SK-N-SH (cell line): ENCODE measurements around the gene MYH10. TPM values are rescaled to one million over a fixed set of nuclear protein-coding genes. Genes with fewer than 3 reads are reported as not detected.

Source experiments
- CTCF ChIA-PET: fragments of 300-600, 350-600 bp; formaldehyde crosslinking; extraction: SDS; loops from one replicate; lab custom pipeline; 2021; lab: Yijun Ruan, JAX
- POLR2A ChIA-PET: fragments of 350-600 bp; sonication (Branson Sonifier 250); formaldehyde crosslinking; extraction: SDS; loops from one replicate; lab custom pipeline; 2020; ENCODE audit warnings: antibody characterized with exemption, inconsistent platforms; lab: Yijun Ruan, JAX
- DNase-seq: peaks from one replicate; pipeline ENCODE4 v3.0.0; 2012
- H2AFZ ChIP-seq: fragments of 200-600 bp; sonication (generic); 2 replicates; pipeline ENCODE4 v1.8.1; 2016; ENCODE audit warnings: antibody characterized with exemption, mild to moderate bottlenecking, low read depth
- H3F3A ChIP-seq: fragments of 200-600 bp; sonication (generic); replicated peaks from 2 replicates; pipeline ENCODE3; 2016; ENCODE audit warnings: antibody characterized with exemption, mild to moderate bottlenecking; ENCODE audit not compliant: insufficient read depth
- H3K27ac ChIP-seq, 2 experiments: fragments of 200-500 bp in 1 of 2; fragments of 200-600 bp in 1 of 2; sonication (Bioruptor generic) in 1 of 2; sonication (generic), shearing (Covaris generic) in 1 of 2; 2 replicates each; pipeline versions ENCODE4 v1.5.1 to v1.6.1; 2014 to 2016; ENCODE audit warnings: low read depth in 2 of 2, inconsistent platforms in 1 of 2, low read length in 1 of 2, mild to moderate bottlenecking in 1 of 2, mixed read lengths in 1 of 2
- H3K27me3 ChIP-seq: fragments of 200-600 bp; sonication (generic), shearing (Covaris generic); 2 replicates; pipeline ENCODE4 v1.6.1; 2016; ENCODE audit warnings: mixed run types; ENCODE audit not compliant: insufficient read depth
- H3K36me3 ChIP-seq, 2 experiments: fragments of 200-500 bp in 1 of 2; fragments of 200-600 bp in 1 of 2; sonication (Bioruptor generic) in 1 of 2; sonication (generic) in 1 of 2; replicated peaks in 1 of 2; 2 replicates each; pipeline versions ENCODE3 to v1.5.1; 2014 to 2016; ENCODE audit warnings: low read length in 1 of 2, mild to moderate bottlenecking in 1 of 2; ENCODE audit not compliant: insufficient read depth in 2 of 2, control insufficient read depth in 1 of 2
- H3K4me1 ChIP-seq, 2 experiments: fragments of 200-500 bp in 1 of 2; fragments of 200-600 bp in 1 of 2; sonication (Bioruptor generic) in 1 of 2; sonication (generic), shearing (Covaris generic) in 1 of 2; 2 replicates each; pipeline versions ENCODE4 v1.5.1 to v1.6.1; 2014 to 2016; ENCODE audit warnings: low read depth in 1 of 2, low read length in 1 of 2, mixed run types in 1 of 2; ENCODE audit not compliant: insufficient read depth in 2 of 2, control insufficient read depth in 1 of 2
- H3K4me2 ChIP-seq: fragments of 200-600 bp; sonication (generic), shearing (Covaris generic); 2 replicates; pipeline ENCODE4 v1.6.1; 2017; ENCODE audit warnings: mixed run types
- H3K4me3 ChIP-seq, 2 experiments: fragments of 200-500 bp in 1 of 2; fragments of 200-600 bp in 1 of 2; sonication (Bioruptor generic) in 1 of 2; sonication (generic), shearing (Covaris generic) in 1 of 2; 2 replicates each; pipeline versions ENCODE4 v1.5.1 to v1.8.1; 2014 to 2016; ENCODE audit warnings: low read depth in 2 of 2, inconsistent platforms in 1 of 2, low read length in 1 of 2, mild to moderate bottlenecking in 1 of 2, mixed read lengths in 1 of 2, moderate library complexity in 1 of 2
- H3K79me2 ChIP-seq: fragments of 200-600 bp; sonication (generic); 2 replicates; pipeline ENCODE4 v1.8.1; 2017; ENCODE audit warnings: mild to moderate bottlenecking; ENCODE audit not compliant: insufficient read depth
- H3K9ac ChIP-seq: fragments of 200-600 bp; sonication (generic); 2 replicates; pipeline ENCODE4 v1.6.1; 2017; ENCODE audit warnings: mixed run types
- H3K9me2 ChIP-seq: fragments of 200-600 bp; sonication (generic); 2 replicates; pipeline ENCODE4 v1.6.1; 2017; ENCODE audit warnings: mixed run types
- H3K9me3 ChIP-seq: fragments of 200-600 bp; sonication (generic); 2 replicates; pipeline ENCODE4 v1.6.1; 2017; ENCODE audit warnings: mixed run types, mild to moderate bottlenecking, moderate library complexity
- H4K20me1 ChIP-seq: fragments of 200-600 bp; sonication (generic); 2 replicates; pipeline ENCODE4 v1.6.1; 2017; ENCODE audit warnings: mild to moderate bottlenecking, mixed run types; ENCODE audit not compliant: insufficient read depth
- CHD2 ChIP-seq: fragments of 150-350 bp; IDR thresholded peaks from 2 replicates; pipeline ENCODE4 v1.6.1; 2018; ENCODE audit warnings: low read length; ENCODE audit not compliant: partially characterized antibody
- ELF1 ChIP-seq: IDR thresholded peaks from 2 replicates; pipeline ENCODE4 v1.4.0; 2012
- FOXJ3 ChIP-seq: sonication (generic); formaldehyde crosslinking; IDR thresholded peaks from 2 replicates; pipeline ENCODE4 v1.5.1; 2020; ENCODE audit warnings: mild to moderate bottlenecking, missing genetic modification reagents
- GABPA ChIP-seq: IDR thresholded peaks from 2 replicates; pipeline ENCODE4 v1.4.0; 2012; ENCODE audit warnings: low read depth, mild to moderate bottlenecking
- JUND ChIP-seq: IDR thresholded peaks from 2 replicates; pipeline ENCODE4 v1.4.0; 2012
- NFIC ChIP-seq: IDR thresholded peaks from 2 replicates; pipeline ENCODE4 v1.4.0; 2012; ENCODE audit warnings: borderline replicate concordance
- NRF1 ChIP-seq: IDR thresholded peaks from 2 replicates; pipeline ENCODE4 v1.6.1; 2012; ENCODE audit warnings: low read depth, mild to moderate bottlenecking, low read length
- RAD21 ChIP-seq: IDR thresholded peaks from 2 replicates; pipeline ENCODE4 v1.6.1; 2012; ENCODE audit warnings: mild to moderate bottlenecking, low read length
- RFX5 ChIP-seq: IDR thresholded peaks from 2 replicates; pipeline ENCODE4 v1.6.1; 2012; ENCODE audit warnings: mild to moderate bottlenecking, improper control_type of control experiment, low read length
- TCF12 ChIP-seq: IDR thresholded peaks from 2 replicates; pipeline ENCODE4 v1.4.0; 2012
- TEAD4 ChIP-seq: IDR thresholded peaks from 2 replicates; pipeline ENCODE4 v1.4.0; 2012; ENCODE audit warnings: mild to moderate bottlenecking, borderline replicate concordance; ENCODE audit not compliant: insufficient read depth
- WGBS: methylation state at CpG from one replicate; pipeline ENCODE4 v1.1.6; 2017; ENCODE audit warnings: low lambda C conversion rate; 5-methylcytosine and 5-hydroxymethylcytosine counted together
- polyA plus RNA-seq, 3 experiments: library from polyadenylated mRNA; depleted of rRNA; stranded (reverse); fragments of >200 nt; gene quantifications; 2 replicates each; pipeline ENCODE4 v1.2.3, GENCODE V29; 2012
- TF ChIP-seq, protein P1 (sequence below): IDR thresholded peaks from 2 replicates; pipeline ENCODE4 v1.6.1; 2012; ENCODE audit warnings: mild to moderate bottlenecking, low read depth, low read length, moderate library complexity
- TF ChIP-seq, protein P2 (sequence below): IDR thresholded peaks from 2 replicates; pipeline ENCODE4; 2012
- TF ChIP-seq, protein P3 (sequence below): IDR thresholded peaks from 2 replicates; pipeline ENCODE4 v1.4.0; 2012; ENCODE audit warnings: low read depth, borderline replicate concordance
- TF ChIP-seq, protein P4 (sequence below): IDR thresholded peaks from 2 replicates; pipeline ENCODE4 v1.4.0; 2012; ENCODE audit warnings: low read depth, borderline replicate concordance

Gene MYH10
- polyA plus RNA-seq, 1 of the 3 experiments (the other 2 are of a cell fraction): 64.2 TPM

DNA sequence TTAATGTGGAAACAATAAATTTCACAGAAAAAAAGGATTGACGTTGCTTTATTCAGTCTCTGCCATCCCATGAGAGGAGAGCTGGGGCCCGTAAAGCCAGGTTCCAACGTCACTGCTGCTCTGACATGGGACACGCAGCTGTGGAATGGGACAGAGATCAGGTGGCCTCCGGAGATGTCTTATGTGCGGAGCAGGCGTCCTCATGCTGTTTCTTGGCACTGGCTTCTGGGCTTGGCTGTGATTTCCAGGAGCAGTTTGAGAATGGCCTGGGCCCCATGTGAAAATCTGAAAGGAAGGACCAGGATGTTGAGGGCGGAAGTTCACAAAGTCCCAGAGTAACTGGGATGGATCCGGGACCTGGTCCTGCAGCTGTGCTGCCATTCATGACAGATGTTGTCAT lies 162.4 kb downstream of the MYH10 start:
- peaks cover 24 to 47% of the 10 kb centered on the region in 2 experiments for H3K36me3 ChIP-seq
- no peak overlapping the region for H3K27ac ChIP-seq
- no peak for TF ChIP-seq FOXJ3
- TF ChIP-seq, protein P1, sequence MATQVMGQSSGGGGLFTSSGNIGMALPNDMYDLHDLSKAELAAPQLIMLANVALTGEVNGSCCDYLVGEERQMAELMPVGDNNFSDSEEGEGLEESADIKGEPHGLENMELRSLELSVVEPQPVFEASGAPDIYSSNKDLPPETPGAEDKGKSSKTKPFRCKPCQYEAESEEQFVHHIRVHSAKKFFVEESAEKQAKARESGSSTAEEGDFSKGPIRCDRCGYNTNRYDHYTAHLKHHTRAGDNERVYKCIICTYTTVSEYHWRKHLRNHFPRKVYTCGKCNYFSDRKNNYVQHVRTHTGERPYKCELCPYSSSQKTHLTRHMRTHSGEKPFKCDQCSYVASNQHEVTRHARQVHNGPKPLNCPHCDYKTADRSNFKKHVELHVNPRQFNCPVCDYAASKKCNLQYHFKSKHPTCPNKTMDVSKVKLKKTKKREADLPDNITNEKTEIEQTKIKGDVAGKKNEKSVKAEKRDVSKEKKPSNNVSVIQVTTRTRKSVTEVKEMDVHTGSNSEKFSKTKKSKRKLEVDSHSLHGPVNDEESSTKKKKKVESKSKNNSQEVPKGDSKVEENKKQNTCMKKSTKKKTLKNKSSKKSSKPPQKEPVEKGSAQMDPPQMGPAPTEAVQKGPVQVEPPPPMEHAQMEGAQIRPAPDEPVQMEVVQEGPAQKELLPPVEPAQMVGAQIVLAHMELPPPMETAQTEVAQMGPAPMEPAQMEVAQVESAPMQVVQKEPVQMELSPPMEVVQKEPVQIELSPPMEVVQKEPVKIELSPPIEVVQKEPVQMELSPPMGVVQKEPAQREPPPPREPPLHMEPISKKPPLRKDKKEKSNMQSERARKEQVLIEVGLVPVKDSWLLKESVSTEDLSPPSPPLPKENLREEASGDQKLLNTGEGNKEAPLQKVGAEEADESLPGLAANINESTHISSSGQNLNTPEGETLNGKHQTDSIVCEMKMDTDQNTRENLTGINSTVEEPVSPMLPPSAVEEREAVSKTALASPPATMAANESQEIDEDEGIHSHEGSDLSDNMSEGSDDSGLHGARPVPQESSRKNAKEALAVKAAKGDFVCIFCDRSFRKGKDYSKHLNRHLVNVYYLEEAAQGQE: no peak
- POLR2A ChIA-PET: no interaction called here
- peaks cover 37% of the 10 kb centered on the region for H3K79me2 ChIP-seq
- H3K9ac ChIP-seq: no peak overlapping the region
- H3K4me3 ChIP-seq: no peak overlapping the region
- no peaks in the 10 kb centered on the region for H3K9me3 ChIP-seq
- H2AFZ ChIP-seq: no peak overlapping the region
- CTCF ChIA-PET: interaction anchor here (0.9 to 1.2 kb wide), 2 partner anchors 43 to 58 kb away, joined by 4 read pairs; no protein-coding TSS in a partner anchor
- H4K20me1 ChIP-seq: peaks cover 44% of the 10 kb centered on the region
- H3K9me2 ChIP-seq: no peaks in the 10 kb centered on the region
- peaks cover 16% of the 10 kb centered on the region for H3F3A ChIP-seq
- 94% methylated on average over 9 of the region's 9 CpGs for WGBS
- DNase-seq: no peak
- H3K4me1 ChIP-seq: no peaks in the 10 kb centered on the region; a peak in 2 of 4 replicates
- no peaks in the 10 kb centered on the region for H3K27me3 ChIP-seq
- H3K4me2 ChIP-seq: no peak overlapping the region

DNA sequence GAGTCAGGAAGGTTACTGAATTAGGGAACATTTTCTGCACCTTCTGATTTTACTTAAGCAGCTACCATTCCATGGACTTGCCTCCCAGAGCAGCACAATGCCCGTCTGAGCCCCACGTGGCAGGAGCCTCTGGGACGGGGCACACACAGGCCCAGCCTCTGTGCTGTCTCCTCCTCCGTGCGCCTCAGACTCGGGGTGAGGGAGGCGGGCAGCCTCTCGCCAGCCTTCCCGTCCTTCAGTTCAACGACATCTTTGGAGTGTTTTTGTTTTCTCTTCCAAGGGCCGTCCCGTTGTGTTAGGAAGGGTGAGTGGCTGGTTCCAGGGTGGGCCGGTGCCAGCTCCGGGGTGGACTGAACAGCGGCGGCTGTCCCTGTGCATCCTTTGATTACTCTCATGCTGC lies 163.0 kb downstream of the MYH10 start:
- peaks cover 21 to 53% of the 10 kb centered on the region in 2 experiments for H3K36me3 ChIP-seq
- no peaks in the 10 kb centered on the region for H3K9me2 ChIP-seq
- WGBS: 89% methylated on average over 16 of the region's 16 CpGs
- no peak overlapping the region for H3K4me2 ChIP-seq
- no peaks in the 10 kb centered on the region for H3K9me3 ChIP-seq
- H3K79me2 ChIP-seq: peaks cover 43% of the 10 kb centered on the region
- peaks cover 11% of the 10 kb centered on the region for H3F3A ChIP-seq
- peak overlapping the region in 1 of 2 experiments; percentile 51; a peak in 1 of 4 replicates for H3K27ac ChIP-seq
- POLR2A ChIA-PET: no interaction called here
- TF ChIP-seq FOXJ3 (no peak), ELF1 (no peak), RFX5 (no peak), JUND (no peak), TEAD4 (no peak), RAD21 (no peak), CHD2 (no peak), GABPA (no peak), TCF12 (no peak), NRF1 (no peak), NFIC (no peak)
- TF ChIP-seq, protein P2, sequence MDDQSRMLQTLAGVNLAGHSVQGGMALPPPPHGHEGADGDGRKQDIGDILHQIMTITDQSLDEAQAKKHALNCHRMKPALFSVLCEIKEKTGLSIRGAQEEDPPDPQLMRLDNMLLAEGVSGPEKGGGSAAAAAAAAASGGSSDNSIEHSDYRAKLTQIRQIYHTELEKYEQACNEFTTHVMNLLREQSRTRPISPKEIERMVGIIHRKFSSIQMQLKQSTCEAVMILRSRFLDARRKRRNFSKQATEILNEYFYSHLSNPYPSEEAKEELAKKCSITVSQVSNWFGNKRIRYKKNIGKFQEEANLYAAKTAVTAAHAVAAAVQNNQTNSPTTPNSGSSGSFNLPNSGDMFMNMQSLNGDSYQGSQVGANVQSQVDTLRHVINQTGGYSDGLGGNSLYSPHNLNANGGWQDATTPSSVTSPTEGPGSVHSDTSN: no peak
- TF ChIP-seq, protein P3, sequence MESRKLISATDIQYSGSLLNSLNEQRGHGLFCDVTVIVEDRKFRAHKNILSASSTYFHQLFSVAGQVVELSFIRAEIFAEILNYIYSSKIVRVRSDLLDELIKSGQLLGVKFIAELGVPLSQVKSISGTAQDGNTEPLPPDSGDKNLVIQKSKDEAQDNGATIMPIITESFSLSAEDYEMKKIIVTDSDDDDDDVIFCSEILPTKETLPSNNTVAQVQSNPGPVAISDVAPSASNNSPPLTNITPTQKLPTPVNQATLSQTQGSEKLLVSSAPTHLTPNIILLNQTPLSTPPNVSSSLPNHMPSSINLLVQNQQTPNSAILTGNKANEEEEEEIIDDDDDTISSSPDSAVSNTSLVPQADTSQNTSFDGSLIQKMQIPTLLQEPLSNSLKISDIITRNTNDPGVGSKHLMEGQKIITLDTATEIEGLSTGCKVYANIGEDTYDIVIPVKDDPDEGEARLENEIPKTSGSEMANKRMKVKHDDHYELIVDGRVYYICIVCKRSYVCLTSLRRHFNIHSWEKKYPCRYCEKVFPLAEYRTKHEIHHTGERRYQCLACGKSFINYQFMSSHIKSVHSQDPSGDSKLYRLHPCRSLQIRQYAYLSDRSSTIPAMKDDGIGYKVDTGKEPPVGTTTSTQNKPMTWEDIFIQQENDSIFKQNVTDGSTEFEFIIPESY: no peak
- TF ChIP-seq, protein P4, sequence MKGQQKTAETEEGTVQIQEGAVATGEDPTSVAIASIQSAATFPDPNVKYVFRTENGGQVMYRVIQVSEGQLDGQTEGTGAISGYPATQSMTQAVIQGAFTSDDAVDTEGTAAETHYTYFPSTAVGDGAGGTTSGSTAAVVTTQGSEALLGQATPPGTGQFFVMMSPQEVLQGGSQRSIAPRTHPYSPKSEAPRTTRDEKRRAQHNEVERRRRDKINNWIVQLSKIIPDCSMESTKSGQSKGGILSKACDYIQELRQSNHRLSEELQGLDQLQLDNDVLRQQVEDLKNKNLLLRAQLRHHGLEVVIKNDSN: no peak
- TF ChIP-seq, protein P1: no peak
- no peaks in the 10 kb centered on the region; a peak in 2 of 4 replicates for H3K4me1 ChIP-seq
- no peak overlapping the region for H2AFZ ChIP-seq
- H4K20me1 ChIP-seq: peaks cover 50% of the 10 kb centered on the region
- H3K4me3 ChIP-seq: no peak overlapping the region
- CTCF ChIA-PET: interaction anchor here (0.5 to 1.2 kb wide), 3 partner anchors 43 to 92 kb away, joined by 3 to 4 read pairs (median 4); no protein-coding TSS in a partner anchor
- H3K27me3 ChIP-seq: no peaks in the 10 kb centered on the region
- no peak overlapping the region for H3K9ac ChIP-seq
- no peak for DNase-seq
